SK-N-SH (cell line): Measurements from ENCODE around the gene FADS1.

Source experiments
- CHD2 ChIP-seq: fragments of 150-350 bp; IDR thresholded peaks from 2 replicates; pipeline ENCODE4 v1.6.1; 2018; ENCODE audit warnings: low read length; ENCODE audit not compliant: partially characterized antibody
- CTCF ChIP-seq: fragments of 200-600 bp; sonication (generic); IDR thresholded peaks from 2 replicates; pipeline ENCODE4 v1.6.1; 2017; ENCODE audit warnings: antibody characterized with exemption, mild to moderate bottlenecking, moderate library complexity
- ELF1 ChIP-seq: IDR thresholded peaks from 2 replicates; pipeline ENCODE4 v1.4.0; 2012
- NRF1 ChIP-seq: IDR thresholded peaks from 2 replicates; pipeline ENCODE4 v1.6.1; 2012; ENCODE audit warnings: low read depth, mild to moderate bottlenecking, low read length
- POLR2AphosphoS5 ChIP-seq: IDR thresholded peaks from 2 replicates; pipeline ENCODE4 v1.6.1; 2012; ENCODE audit warnings: low read depth, low read length
- RAD21 ChIP-seq: IDR thresholded peaks from 2 replicates; pipeline ENCODE4 v1.6.1; 2012; ENCODE audit warnings: mild to moderate bottlenecking, low read length
- RCOR1 ChIP-seq: fragments of 150-350 bp; IDR thresholded peaks from 2 replicates; pipeline ENCODE4 v1.6.1; 2017; ENCODE audit warnings: antibody characterized with exemption, low read length
- RXRA ChIP-seq: IDR thresholded peaks from 2 replicates; pipeline ENCODE4 v1.4.0; 2012; ENCODE audit warnings: low read depth, mild to moderate bottlenecking, borderline replicate concordance
- TAF1 ChIP-seq: IDR thresholded peaks from 2 replicates; pipeline ENCODE4 v1.6.1; 2012; ENCODE audit warnings: low read depth, mild to moderate bottlenecking, low read length, moderate library complexity, borderline replicate concordance
- TF ChIP-seq, protein P1 (sequence below): IDR thresholded peaks from 2 replicates; pipeline ENCODE4 v1.6.1; 2012; ENCODE audit warnings: mild to moderate bottlenecking, low read depth, low read length, moderate library complexity
- TF ChIP-seq, protein P2 (sequence below): IDR thresholded peaks from 2 replicates; pipeline ENCODE4 v1.4.0; 2012; ENCODE audit warnings: low read depth

GRCh38 chr11:61771985-61772455 is 44.8 kb downstream of the FADS1 start:
- TF ChIP-seq, protein P1, sequence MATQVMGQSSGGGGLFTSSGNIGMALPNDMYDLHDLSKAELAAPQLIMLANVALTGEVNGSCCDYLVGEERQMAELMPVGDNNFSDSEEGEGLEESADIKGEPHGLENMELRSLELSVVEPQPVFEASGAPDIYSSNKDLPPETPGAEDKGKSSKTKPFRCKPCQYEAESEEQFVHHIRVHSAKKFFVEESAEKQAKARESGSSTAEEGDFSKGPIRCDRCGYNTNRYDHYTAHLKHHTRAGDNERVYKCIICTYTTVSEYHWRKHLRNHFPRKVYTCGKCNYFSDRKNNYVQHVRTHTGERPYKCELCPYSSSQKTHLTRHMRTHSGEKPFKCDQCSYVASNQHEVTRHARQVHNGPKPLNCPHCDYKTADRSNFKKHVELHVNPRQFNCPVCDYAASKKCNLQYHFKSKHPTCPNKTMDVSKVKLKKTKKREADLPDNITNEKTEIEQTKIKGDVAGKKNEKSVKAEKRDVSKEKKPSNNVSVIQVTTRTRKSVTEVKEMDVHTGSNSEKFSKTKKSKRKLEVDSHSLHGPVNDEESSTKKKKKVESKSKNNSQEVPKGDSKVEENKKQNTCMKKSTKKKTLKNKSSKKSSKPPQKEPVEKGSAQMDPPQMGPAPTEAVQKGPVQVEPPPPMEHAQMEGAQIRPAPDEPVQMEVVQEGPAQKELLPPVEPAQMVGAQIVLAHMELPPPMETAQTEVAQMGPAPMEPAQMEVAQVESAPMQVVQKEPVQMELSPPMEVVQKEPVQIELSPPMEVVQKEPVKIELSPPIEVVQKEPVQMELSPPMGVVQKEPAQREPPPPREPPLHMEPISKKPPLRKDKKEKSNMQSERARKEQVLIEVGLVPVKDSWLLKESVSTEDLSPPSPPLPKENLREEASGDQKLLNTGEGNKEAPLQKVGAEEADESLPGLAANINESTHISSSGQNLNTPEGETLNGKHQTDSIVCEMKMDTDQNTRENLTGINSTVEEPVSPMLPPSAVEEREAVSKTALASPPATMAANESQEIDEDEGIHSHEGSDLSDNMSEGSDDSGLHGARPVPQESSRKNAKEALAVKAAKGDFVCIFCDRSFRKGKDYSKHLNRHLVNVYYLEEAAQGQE: no peak
- no peak for TF ChIP-seq CTCF
- TF ChIP-seq, protein P2, sequence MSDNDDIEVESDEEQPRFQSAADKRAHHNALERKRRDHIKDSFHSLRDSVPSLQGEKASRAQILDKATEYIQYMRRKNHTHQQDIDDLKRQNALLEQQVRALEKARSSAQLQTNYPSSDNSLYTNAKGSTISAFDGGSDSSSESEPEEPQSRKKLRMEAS: no peak
- TF ChIP-seq POLR2AphosphoS5: no peak
- no peak for TF ChIP-seq TAF1
- TF ChIP-seq RXRA: no peak
- TF ChIP-seq NRF1: no peak
- no peak for TF ChIP-seq RCOR1
- no peak for TF ChIP-seq CHD2
- no peak for TF ChIP-seq RAD21
- no peak for TF ChIP-seq ELF1
